OCI-LY7 (cell line): Measurements from ENCODE around the gene VSX2.

ENCODE experiments used
- EZH2phosphoT487 ChIP-seq: fragments of 200-600 bp; sonication (generic); IDR thresholded peaks from 2 replicates; pipeline ENCODE4 v1.6.1; 2018; ENCODE audit warnings: low read depth, borderline replicate concordance, mild to moderate bottlenecking, mixed run types, antibody characterized with exemption, low read length, moderate library complexity, mixed read lengths
- TF ChIP-seq, protein P1 (sequence below): fragments of 200-600 bp; sonication (generic); conservative IDR thresholded peaks from 2 replicates; pipeline ENCODE4 v1.5.1; 2014; ENCODE audit warnings: mild to moderate bottlenecking, antibody characterized with exemption, low read length, moderate library complexity, mixed read lengths

DNA sequence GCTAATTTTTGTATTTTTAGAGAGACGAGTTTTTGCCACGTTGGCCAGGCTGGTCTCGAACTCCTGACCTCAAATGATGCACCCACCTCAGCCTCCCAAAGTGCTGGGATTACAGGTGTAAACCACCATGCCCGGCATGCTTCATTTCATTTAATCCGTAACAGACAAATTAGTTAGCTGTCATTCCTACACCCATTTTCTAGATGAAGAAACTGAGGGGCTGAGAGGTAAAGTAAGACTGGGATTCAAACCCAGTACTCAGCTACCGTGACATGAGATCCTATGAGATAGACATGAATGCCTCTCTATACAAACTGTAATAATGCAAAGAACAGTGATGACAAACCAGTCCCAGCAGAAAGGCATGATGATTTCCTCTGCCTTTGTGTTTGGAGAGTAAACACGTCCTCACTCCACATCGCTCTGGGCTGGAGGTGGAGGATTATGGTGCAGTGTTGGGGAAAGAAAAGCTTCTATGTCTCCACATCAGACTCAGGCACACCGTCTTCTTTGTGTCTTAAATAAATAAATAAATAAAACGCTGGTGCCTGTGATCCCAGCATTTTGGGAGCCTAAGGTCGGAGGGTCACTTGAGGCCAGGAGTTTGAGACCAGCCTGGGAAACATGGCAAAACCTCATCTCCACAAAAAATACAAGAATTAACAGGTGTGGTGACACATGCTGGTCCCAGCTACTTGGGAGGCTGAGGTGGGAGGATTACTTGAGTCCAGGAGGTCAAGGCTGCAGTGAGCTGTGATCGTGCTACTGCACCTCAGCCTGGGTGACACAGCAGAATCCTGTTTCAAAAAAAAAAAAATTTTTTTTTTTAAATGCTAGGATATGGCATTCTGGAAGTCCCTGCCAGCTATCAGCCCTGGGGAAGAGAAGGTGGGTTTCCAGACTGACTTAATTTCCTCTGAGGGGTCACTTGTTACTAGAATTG lies 10.5 kb downstream of the VSX2 start:
- no peak for TF ChIP-seq EZH2phosphoT487
- TF ChIP-seq, protein P1, sequence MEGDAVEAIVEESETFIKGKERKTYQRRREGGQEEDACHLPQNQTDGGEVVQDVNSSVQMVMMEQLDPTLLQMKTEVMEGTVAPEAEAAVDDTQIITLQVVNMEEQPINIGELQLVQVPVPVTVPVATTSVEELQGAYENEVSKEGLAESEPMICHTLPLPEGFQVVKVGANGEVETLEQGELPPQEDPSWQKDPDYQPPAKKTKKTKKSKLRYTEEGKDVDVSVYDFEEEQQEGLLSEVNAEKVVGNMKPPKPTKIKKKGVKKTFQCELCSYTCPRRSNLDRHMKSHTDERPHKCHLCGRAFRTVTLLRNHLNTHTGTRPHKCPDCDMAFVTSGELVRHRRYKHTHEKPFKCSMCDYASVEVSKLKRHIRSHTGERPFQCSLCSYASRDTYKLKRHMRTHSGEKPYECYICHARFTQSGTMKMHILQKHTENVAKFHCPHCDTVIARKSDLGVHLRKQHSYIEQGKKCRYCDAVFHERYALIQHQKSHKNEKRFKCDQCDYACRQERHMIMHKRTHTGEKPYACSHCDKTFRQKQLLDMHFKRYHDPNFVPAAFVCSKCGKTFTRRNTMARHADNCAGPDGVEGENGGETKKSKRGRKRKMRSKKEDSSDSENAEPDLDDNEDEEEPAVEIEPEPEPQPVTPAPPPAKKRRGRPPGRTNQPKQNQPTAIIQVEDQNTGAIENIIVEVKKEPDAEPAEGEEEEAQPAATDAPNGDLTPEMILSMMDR: no peak
